Epithelial cell of esophagus (primary cell): ENCODE measurements around the gene EIF6.

Source experiments
- DNase-seq: peaks from one replicate; pipeline ENCODE4 v3.0.0; 2010; ENCODE audit warnings: low read depth
- H3K4me3 ChIP-seq: 2 replicates; pipeline ENCODE4 v1.5.1; 2011; ENCODE audit warnings: mild to moderate bottlenecking, low read length, control low read depth
- TF ChIP-seq, protein P1 (sequence below): IDR thresholded peaks from 2 replicates; pipeline ENCODE4 v1.5.1; 2011; ENCODE audit warnings: low read depth, mild to moderate bottlenecking, low read length, control low read depth, inconsistent platforms; ENCODE audit not compliant: insufficient read depth; ENCODE audit errors: missing control alignments

The EIF6 gene

DNA sequence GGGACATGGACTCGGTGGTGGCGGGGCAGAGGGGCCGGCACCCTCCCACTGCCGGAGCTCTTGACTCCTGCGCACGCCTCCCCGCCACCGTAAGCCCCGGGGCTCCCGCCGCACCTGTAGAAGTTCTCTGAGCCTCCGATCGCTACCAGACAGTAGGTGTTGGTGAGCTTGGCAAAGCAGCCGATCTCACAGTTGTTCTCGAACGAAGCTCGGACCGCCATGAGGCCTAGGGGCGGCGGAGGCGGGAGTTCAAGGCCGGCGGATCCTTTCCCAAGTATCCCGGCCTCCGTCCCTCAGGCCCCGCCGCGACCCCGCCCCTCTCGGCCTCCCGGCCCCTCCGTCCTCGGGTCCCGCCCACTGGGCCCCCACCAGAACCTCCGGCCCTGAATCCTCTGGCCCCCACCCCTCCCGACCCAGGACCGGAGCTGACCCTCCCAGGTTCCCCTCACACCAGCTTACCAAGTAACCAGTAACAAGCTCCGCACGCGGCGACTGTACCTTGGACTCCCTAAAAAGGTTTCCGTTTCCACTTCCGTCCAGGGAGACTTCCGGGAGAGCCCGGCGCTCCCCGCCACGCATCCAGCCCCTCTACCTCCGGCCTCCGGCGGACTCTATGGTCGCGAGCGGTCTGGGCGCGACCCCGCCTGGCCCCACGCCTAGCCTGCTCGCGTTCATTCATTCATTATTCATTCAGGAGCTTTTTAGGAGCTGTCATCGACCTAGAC, at the start of gene EIF6:
EIF6 (minus strand) TSS at position 506 of the 725 bp plus-strand sequence; CDS start at position 221, 285 bp downstream.
- H3K4me3 ChIP-seq, result peak within 1 kb of the TSS; percentile 82
- DNase-seq, result peak; percentile 83
- TF ChIP-seq, protein P1, sequence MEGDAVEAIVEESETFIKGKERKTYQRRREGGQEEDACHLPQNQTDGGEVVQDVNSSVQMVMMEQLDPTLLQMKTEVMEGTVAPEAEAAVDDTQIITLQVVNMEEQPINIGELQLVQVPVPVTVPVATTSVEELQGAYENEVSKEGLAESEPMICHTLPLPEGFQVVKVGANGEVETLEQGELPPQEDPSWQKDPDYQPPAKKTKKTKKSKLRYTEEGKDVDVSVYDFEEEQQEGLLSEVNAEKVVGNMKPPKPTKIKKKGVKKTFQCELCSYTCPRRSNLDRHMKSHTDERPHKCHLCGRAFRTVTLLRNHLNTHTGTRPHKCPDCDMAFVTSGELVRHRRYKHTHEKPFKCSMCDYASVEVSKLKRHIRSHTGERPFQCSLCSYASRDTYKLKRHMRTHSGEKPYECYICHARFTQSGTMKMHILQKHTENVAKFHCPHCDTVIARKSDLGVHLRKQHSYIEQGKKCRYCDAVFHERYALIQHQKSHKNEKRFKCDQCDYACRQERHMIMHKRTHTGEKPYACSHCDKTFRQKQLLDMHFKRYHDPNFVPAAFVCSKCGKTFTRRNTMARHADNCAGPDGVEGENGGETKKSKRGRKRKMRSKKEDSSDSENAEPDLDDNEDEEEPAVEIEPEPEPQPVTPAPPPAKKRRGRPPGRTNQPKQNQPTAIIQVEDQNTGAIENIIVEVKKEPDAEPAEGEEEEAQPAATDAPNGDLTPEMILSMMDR, result no peak

DNA sequence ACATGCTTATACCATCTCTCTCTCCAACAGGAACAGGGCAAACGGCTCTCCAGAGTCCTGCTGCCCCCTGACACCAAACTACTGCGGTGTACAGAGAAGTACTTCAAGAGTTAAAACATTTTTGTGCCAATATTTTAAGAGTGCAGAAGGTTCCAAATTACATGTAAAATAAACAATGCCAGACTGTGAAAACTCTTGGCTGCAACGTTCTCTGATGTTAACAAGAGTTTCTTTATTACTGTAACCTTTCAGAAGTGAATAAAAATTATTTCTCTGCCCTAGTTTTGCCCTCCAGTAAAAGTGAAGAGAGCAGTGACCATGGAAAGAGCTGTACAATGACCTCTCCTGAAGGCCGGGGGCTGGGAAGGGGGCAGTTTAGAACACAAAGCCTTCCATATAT, 49.0 kb upstream of the EIF6 start:
- no peak overlapping the region for H3K4me3 ChIP-seq
- TF ChIP-seq, protein P1, result no peak
- no peak for DNase-seq

DNA sequence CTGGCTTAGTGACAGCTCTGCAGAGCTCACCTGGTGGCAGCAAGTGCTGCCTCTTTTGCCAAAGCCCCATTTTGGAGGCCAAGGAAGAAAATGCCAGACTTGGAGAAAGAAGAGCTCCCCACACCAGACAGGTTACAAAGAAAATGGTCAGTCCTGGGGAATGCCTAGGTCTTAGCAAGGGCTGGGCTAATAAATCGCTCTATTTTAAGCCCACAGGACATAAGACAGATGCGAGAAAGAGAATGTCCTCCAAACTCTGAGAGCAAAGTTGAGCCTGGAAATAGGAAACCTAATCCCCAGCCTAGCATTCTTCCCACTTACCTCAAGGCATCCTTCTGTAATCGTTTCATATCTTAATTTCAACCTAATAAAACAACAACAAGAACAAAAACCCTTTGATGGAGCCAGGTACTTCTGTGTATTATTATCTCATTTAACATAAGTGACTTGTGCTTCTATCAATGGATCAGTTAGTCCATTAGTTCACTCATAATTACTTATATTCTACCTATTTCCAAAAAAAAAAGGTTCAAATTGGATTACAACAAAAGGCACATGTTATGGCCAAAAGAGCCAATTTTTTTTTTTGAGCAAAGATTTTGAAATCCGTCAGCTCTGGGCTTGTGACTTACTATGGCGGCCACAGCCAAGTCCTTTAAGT, 48.1 kb upstream of the EIF6 start:
- no peak for DNase-seq
- TF ChIP-seq, protein P1, result no peak
- no peak overlapping the region for H3K4me3 ChIP-seq

DNA sequence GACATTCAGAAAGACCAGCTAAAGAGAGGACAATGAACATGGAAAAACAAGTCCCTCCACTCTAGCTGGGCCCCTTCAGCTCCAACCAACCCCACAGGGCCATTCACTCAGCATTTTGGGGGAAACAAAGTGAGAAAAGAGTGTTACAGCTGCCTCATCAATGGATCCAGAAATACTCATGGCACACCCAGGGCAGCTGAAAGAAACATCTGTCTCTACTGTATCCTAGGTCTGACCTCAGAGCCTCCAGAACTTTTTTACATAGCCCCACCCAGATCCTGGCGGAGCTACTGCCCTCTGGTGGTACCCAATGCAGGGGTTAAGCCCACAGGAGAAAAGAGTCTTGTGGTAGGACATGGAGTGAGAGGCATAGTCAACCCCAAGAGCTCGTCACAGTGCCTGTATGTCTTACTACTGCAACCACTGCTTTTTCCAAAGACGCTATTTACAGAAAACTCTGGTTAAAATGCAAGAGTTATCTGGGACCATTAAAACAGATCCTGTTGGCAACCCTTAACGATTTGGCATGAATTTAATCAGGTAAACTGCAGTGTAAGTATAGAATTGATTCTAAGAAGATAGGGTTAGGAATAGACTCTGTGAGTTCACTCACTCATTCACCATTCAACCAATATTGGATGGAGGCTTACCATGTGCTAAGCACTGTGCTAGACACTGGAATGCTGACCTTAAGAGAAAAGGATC, 45.0 kb upstream of the EIF6 start:
- TF ChIP-seq, protein P1, result peak; percentile 64
- peak; percentile 66 for DNase-seq
- no peak overlapping the region for H3K4me3 ChIP-seq

DNA sequence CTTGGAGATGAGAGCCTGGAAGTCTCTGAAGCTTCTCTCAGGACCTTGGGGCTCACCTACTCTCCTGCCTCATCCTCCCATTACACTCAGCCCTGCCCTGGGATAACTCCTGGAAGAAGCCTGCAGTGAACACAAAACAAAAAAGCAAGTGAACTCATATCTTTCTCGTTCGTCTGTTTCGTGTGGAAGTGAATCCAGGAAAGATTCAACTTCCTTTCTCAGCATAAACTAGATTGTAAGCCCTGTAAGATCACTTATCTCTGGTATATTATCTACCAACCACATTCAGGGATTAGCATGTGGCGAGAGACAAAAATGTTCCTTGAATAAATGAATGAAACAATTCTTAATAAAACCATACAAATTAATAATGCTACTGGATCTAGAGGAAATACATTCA, 44.1 kb upstream of the EIF6 start:
- no peak overlapping the region for H3K4me3 ChIP-seq

DNA sequence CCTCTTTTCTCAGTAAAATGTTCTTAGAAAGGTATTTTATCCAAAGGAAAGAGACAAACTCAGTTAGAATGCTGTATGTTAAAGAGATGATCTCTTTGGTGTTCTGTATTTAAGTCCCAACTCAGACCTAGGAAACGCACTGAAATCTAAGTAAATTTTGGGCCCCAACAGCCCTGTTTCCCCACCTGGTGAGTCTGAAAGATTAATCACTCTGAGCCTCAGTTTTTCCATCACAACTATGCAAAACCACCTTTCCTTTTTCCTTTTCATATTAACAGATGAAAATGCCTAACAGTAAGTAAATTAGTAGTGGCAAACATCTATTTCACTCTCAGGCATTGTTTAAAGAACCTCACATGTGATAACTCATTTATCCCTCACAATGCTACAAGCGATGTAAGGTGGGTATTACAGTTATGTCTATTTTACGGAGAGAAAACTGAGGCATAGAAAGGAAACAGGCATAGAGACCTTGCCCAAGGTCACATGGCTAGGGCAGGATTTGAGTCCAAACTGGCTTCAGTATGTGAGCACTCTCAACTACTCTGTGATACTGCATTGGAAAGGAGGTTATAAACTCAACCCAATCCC, 43.6 kb upstream of the EIF6 start:
- TF ChIP-seq, protein P1, result no peak

More for the DNA sequence above, 44.1 kb upstream of the EIF6 start:
- TF ChIP-seq, protein P1, result no peak
- no peak for DNase-seq

More for the DNA sequence above, 43.6 kb upstream of the EIF6 start:
- no peak for DNase-seq
- no peak overlapping the region for H3K4me3 ChIP-seq
